Caco-2 (cell line): ENCODE measurements around the gene BRAF. TPM values are rescaled to one million over a fixed set of nuclear protein-coding genes. Genes with fewer than 3 reads are reported as not detected.

Source experiments
- BruUV-seq: library from RNA; stranded (reverse); fragments of 400-500 nt; replicated peaks from 2 replicates; lab custom pipeline; 2021; lab: Mats Ljungman, UMichigan
- CTCF ChIA-PET: fragments of 300-600 bp; sonication (Branson Sonifier 250); formaldehyde crosslinking; loops from one replicate; lab custom pipeline; 2022; ENCODE audit warnings: antibody characterized with exemption; lab: Charles Lee
- POLR2A ChIA-PET: fragments of 300-600 bp; sonication (Branson Sonifier 250); formaldehyde crosslinking; loops from one replicate; lab custom pipeline; 2022; ENCODE audit warnings: antibody characterized with exemption; lab: Charles Lee
- DNase-seq, 2 experiments: peaks; one replicate each; pipeline versions ENCODE4 v3.0.0 to v3.0.0-alpha.2; 2020 to 2022
- H3K27me3 ChIP-seq: replicated peaks from 2 replicates; pipeline ENCODE4 v1.6.0; 2011; ENCODE audit warnings: low read length; ENCODE audit not compliant: control insufficient read depth, insufficient read depth
- H3K36me3 ChIP-seq: 2 replicates; pipeline ENCODE4 v1.5.1; 2011; ENCODE audit warnings: low read length; ENCODE audit not compliant: control insufficient read depth, insufficient read depth
- H3K4me1 ChIP-seq: fragments of 250-450 bp; sonication (Bioruptor Pico); 2 replicates; pipeline ENCODE4 v1.5.1; 2020; ENCODE audit warnings: mild to moderate bottlenecking
- H3K4me3 ChIP-seq: 2 replicates; pipeline ENCODE4 v1.5.1; 2011; ENCODE audit warnings: low read depth, mild to moderate bottlenecking, control low read depth, low read length
- H3K9me3 ChIP-seq: fragments of 250-450 bp; sonication (Bioruptor Pico); 2 replicates; pipeline ENCODE4 v1.5.1; 2020; ENCODE audit warnings: mild to moderate bottlenecking, moderate library complexity
- H3K27ac Mint-ChIP-seq: one replicate; pipeline ENCODE4 v1.8.0; 2022; ENCODE audit warnings: mixed read lengths; ENCODE audit not compliant: unreplicated experiment
- H3K27me3 Mint-ChIP-seq: one replicate; pipeline ENCODE4 v1.8.0; 2022; ENCODE audit warnings: mixed read lengths; ENCODE audit not compliant: insufficient read depth, unreplicated experiment
- H3K36me3 Mint-ChIP-seq: one replicate; pipeline ENCODE4 v1.8.0; 2022; ENCODE audit warnings: mild to moderate bottlenecking, mixed read lengths; ENCODE audit not compliant: insufficient read depth, unreplicated experiment
- H3K4me1 Mint-ChIP-seq: one replicate; pipeline ENCODE4 v1.8.0; 2022; ENCODE audit warnings: low read depth, mixed read lengths; ENCODE audit not compliant: unreplicated experiment
- H3K4me3 Mint-ChIP-seq: one replicate; pipeline ENCODE4 v1.8.0; 2022; ENCODE audit warnings: mild to moderate bottlenecking, moderate library complexity, mixed read lengths; ENCODE audit not compliant: unreplicated experiment
- H3K9me3 Mint-ChIP-seq: one replicate; pipeline ENCODE4 v1.8.0; 2022; ENCODE audit warnings: mixed read lengths; ENCODE audit not compliant: unreplicated experiment
- CTCF ChIP-seq, 2 experiments: fragments of 200-600 bp in 1 of 2; IDR thresholded peaks; 1 replicate in 1 of 2; 2 replicates in 1 of 2; pipeline versions ENCODE4 v1.5.1 to v1.8.0; 2011 to 2022; ENCODE audit warnings: antibody characterized with exemption in 1 of 2, control low read depth in 1 of 2, inconsistent platforms in 1 of 2, low read depth in 1 of 2, low read length in 1 of 2, mild to moderate bottlenecking in 1 of 2, moderate library complexity in 1 of 2; ENCODE audit not compliant: insufficient read depth in 1 of 2, severe bottlenecking in 1 of 2, unreplicated experiment in 1 of 2
- intact Hi-C: fragments of 100-400 bp; cut with micrococcal nuclease; formaldehyde crosslinking; loops from one replicate; pipeline ENCODE4 v1.10.0; 2022; ENCODE audit not compliant: unreplicated experiment
- total RNA-seq: library from RNA; stranded (reverse); gene quantifications from 2 replicates; pipeline ENCODE4 v1.2.3, GENCODE V29; 2022

The BRAF gene
- total RNA-seq, 1 experiment from 2014 or later: 38.5 TPM

- DNase-seq: no peak
- no TSS peak for BruUV-seq
- no peak overlapping the region for H3K27ac Mint-ChIP-seq
- Histone ChIP-seq H3K4me3 (no peak overlapping the region), H3K27me3 (no peaks in the 10 kb centered on the region), H3K4me1 (peaks cover 11% of the 10 kb centered on the region; the same call in 1 of the 2 replicates), H3K36me3 (no peaks in the 10 kb centered on the region; the same call in 1 of the 2 replicates), H3K9me3 (no peaks in the 10 kb centered on the region)
- ChIA-PET POLR2A (no interaction called here), CTCF (no interaction called here)
- no peak overlapping the region for H3K4me3 Mint-ChIP-seq
- no peaks in the 10 kb centered on the region for H3K27me3 Mint-ChIP-seq
- peaks cover 7% of the 10 kb centered on the region for H3K4me1 Mint-ChIP-seq
- H3K9me3 Mint-ChIP-seq: no peaks in the 10 kb centered on the region
- no peak for TF ChIP-seq CTCF (IDR thresholded peaks at IDR 0.05; ENCODE audit: insufficient read depth in 1 of 2, low read depth in 1 of 2, low read length in 1 of 2, severe bottlenecking in 1 of 2, unreplicated experiment in 1 of 2)
- no peaks in the 10 kb centered on the region for H3K36me3 Mint-ChIP-seq
- intact Hi-C loops: no loop called here
Measured at GRCh38 chr7:140918236-140918635, 6.5 kb downstream of the BRAF start.

- H3K4me3 Mint-ChIP-seq: no peak overlapping the region
- no peaks in the 10 kb centered on the region for H3K27me3 ChIP-seq
- intact Hi-C loops: no loop called here
- ChIA-PET POLR2A (no interaction called here), CTCF (no interaction called here)
- H3K36me3 Mint-ChIP-seq: peaks cover 5% of the 10 kb centered on the region
- H3K9me3 ChIP-seq: no peaks in the 10 kb centered on the region
- no TSS peak for BruUV-seq
- H3K27ac Mint-ChIP-seq: no peak overlapping the region
- TF ChIP-seq CTCF (IDR thresholded peaks at IDR 0.05; ENCODE audit: insufficient read depth in 1 of 2, low read depth in 1 of 2, low read length in 1 of 2, severe bottlenecking in 1 of 2, unreplicated experiment in 1 of 2): no peak
- peaks cover 20% of the 10 kb centered on the region for H3K4me1 ChIP-seq
- no peak overlapping the region for H3K4me3 ChIP-seq
- no peak for DNase-seq
- no peaks in the 10 kb centered on the region for H3K9me3 Mint-ChIP-seq
- peaks cover 17% of the 10 kb centered on the region for H3K4me1 Mint-ChIP-seq
- H3K36me3 ChIP-seq: no peaks in the 10 kb centered on the region; the same call in 1 of the 2 replicates
- H3K27me3 Mint-ChIP-seq: no peaks in the 10 kb centered on the region
Measured at GRCh38 chr7:140917258-140917657, 7.5 kb downstream of the BRAF start.

GRCh38 chr7:140915935-140916555 lies 8.7 kb downstream of the BRAF start:
- no peaks in the 10 kb centered on the region for H3K27me3 ChIP-seq
- H3K9me3 ChIP-seq: no peaks in the 10 kb centered on the region
- Mint-ChIP-seq H3K27ac (no peak overlapping the region), H3K4me1 (peaks cover 20% of the 10 kb centered on the region), H3K9me3 (no peaks in the 10 kb centered on the region), H3K27me3 (no peaks in the 10 kb centered on the region), H3K4me3 (no peak overlapping the region), H3K36me3 (peaks cover 7% of the 10 kb centered on the region)
- no peaks in the 10 kb centered on the region; the same call in 1 of the 2 replicates for H3K36me3 ChIP-seq
- H3K4me1 ChIP-seq: peaks cover 27% of the 10 kb centered on the region
- ChIA-PET CTCF (interaction anchor here (0.5 kb wide), 1 partner anchor 9 kb away, joined by 3 read pairs; the partner anchor contains the start of gene BRAF), POLR2A (no interaction called here)
- no peak for DNase-seq
- intact Hi-C loops: no loop called here
- no TSS peak for BruUV-seq
- no peak for TF ChIP-seq CTCF (IDR thresholded peaks at IDR 0.05; ENCODE audit: insufficient read depth in 1 of 2, low read depth in 1 of 2, low read length in 1 of 2, severe bottlenecking in 1 of 2, unreplicated experiment in 1 of 2)
- H3K4me3 ChIP-seq: no peak overlapping the region
